NCI-H1436 treated with DMSO at 0.1 percent for 48 hours (cell line): ENCODE measurements around the gene PTTG2.

Source experiments
- DNase-seq: peaks from one replicate; lab custom pipeline; 2025; lab: John Stamatoyannopoulos, UW

The PTTG2 gene

DNA sequence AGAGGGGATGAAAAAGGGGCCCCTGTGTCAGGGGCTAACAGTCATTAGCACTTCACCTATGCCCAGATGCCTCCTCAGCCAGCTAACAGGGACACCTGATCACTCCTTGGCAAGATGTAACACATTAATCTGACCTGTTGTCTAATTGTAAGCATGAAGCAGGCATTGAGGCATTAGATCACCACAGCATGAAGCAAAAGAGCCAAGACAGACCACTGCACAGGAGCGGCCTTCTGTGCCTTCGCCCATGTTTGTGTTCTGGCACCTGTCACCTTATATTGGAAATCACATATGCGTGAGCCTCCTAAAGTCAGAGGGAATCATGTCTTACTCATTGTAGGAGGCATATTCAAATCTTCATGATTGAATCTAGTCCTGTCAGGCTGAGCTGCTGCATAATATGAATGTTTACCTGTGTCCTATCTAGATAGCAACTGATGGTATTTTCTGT lies 48.4 kb downstream of the PTTG2 start:
- no peak for DNase-seq

DNA sequence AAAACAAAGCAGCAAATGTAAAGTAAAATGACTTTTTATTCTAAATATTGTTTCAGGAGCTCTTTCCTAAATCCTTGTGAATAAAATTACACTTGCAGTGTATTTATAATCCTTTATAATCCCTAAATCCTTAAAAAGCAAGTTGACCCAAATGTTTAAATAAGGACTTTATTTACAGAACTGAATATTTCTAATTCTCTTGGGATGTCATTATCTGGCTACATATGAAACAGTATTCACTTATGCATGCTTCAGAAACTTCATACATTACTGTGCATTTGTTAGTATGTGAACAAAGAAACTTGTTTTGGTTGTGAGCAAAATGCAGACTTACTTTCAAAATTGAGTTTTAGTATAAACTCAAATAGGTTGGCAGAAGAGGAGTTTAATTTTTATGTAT lies 49.2 kb downstream of the PTTG2 start:
- no peak for DNase-seq

GRCh38 chr4:38009949-38010348 lies 49.8 kb downstream of the PTTG2 start:
- no peak for DNase-seq
